HepG2 (cell line): Measurements from ENCODE around the gene PRCD. TPM values are rescaled to one million over a fixed set of nuclear protein-coding genes. Genes with fewer than 3 reads are reported as not detected.

Source experiments
- HOXA9 ChIP-seq: sonication (generic); formaldehyde crosslinking; IDR thresholded peaks from 2 replicates; pipeline ENCODE4 v1.8.1; 2022; ENCODE audit warnings: missing genetic modification reagents, mild to moderate bottlenecking, moderate library complexity, borderline replicate concordance
- MED1 ChIP-seq: sonication (generic); formaldehyde crosslinking; IDR thresholded peaks from 2 replicates; pipeline ENCODE4 v1.4.0; 2020; ENCODE audit warnings: missing genetic modification reagents
- PAWR ChIP-seq: sonication (generic); formaldehyde crosslinking; IDR thresholded peaks from 2 replicates; pipeline ENCODE4 v1.4.0; 2020; ENCODE audit warnings: missing genetic modification reagents, mild to moderate bottlenecking, borderline replicate concordance
- PHF20 ChIP-seq: sonication (generic); formaldehyde crosslinking; IDR thresholded peaks from 2 replicates; pipeline ENCODE4 v1.5.0; 2020; ENCODE audit warnings: mild to moderate bottlenecking, missing genetic modification reagents
- RFX5 ChIP-seq: IDR thresholded peaks from 2 replicates; pipeline ENCODE4 v1.6.1; 2011; ENCODE audit warnings: low read depth, low read length, improper control_type of control experiment
- SIX1 ChIP-seq: sonication (generic); formaldehyde crosslinking; IDR thresholded peaks from 2 replicates; pipeline ENCODE4 v1.4.0; 2020; ENCODE audit warnings: missing genetic modification reagents, borderline replicate concordance
- TBL1XR1 ChIP-seq: fragments of 150-350 bp; IDR thresholded peaks from 2 replicates; pipeline ENCODE4 v1.6.1; 2014; ENCODE audit warnings: borderline replicate concordance, low read length; ENCODE audit not compliant: partially characterized antibody
- ZBTB8A ChIP-seq: sonication (generic); formaldehyde crosslinking; IDR thresholded peaks from 2 replicates; pipeline ENCODE4 v1.4.0; 2020; ENCODE audit warnings: mild to moderate bottlenecking, low read depth, missing genetic modification reagents, borderline replicate concordance
- ZNF274 ChIP-seq: sonication (generic); formaldehyde crosslinking; IDR thresholded peaks from 2 replicates; pipeline ENCODE4 v1.5.1; 2020; ENCODE audit warnings: mild to moderate bottlenecking, missing genetic modification reagents
- ZNF496 ChIP-seq: sonication (generic); formaldehyde crosslinking; IDR thresholded peaks from 2 replicates; pipeline ENCODE4 v1.8.1; 2023; ENCODE audit warnings: mild to moderate bottlenecking, moderate library complexity, missing genetic modification reagents; ENCODE audit not compliant: insufficient replicate concordance
- ZNF549 ChIP-seq: sonication (generic); formaldehyde crosslinking; IDR thresholded peaks from 2 replicates; pipeline ENCODE4 v1.5.0; 2020; ENCODE audit warnings: missing genetic modification reagents
- ZNF670 ChIP-seq: sonication (generic); formaldehyde crosslinking; IDR thresholded peaks from 2 replicates; pipeline ENCODE4 v1.8.0; 2022; ENCODE audit warnings: mild to moderate bottlenecking, missing genetic modification reagents, borderline replicate concordance
- ZNF7 ChIP-seq: IDR thresholded peaks from 2 replicates; pipeline ENCODE4 v1.6.1; 2016; ENCODE audit warnings: missing biosample characterization, missing genetic modification reagents
- ZNF737 ChIP-seq: sonication (generic); formaldehyde crosslinking; IDR thresholded peaks from 2 replicates; pipeline ENCODE4 v1.5.0; 2020; ENCODE audit warnings: missing genetic modification reagents, mild to moderate bottlenecking, borderline replicate concordance
- ZSCAN31 ChIP-seq: sonication (generic); formaldehyde crosslinking; IDR thresholded peaks from 2 replicates; pipeline ENCODE4 v1.5.0; 2020; ENCODE audit warnings: low read depth, mild to moderate bottlenecking, missing genetic modification reagents
- polyA plus RNA-seq, 8 experiments: library from polyadenylated mRNA; depleted of rRNA in 3 of 8; stranded (reverse) in 7 of 8; unstranded in 1 of 8; fragments of >200 nt; fragmentation: Illumina TruSeq in 4 of 8; extraction: Trizol in 4 of 8; gene quantifications; 2 replicates each; pipeline versions ENCODE4 v1.2.1 to v1.2.3, GENCODE V29; 2011 to 2016; ENCODE audit warnings: low read depth in 4 of 8, missing spikeins in 1 of 8, mixed read lengths in 1 of 8; ENCODE audit not compliant: insufficient read depth in 1 of 8
- total RNA-seq, 5 experiments: library from RNA; depleted of rRNA; stranded (reverse); fragments of >200 nt; fragmentation: Illumina TruSeq; extraction: Trizol; gene quantifications; 2 replicates each; pipeline ENCODE4 v1.2.3, GENCODE V29; 2016; ENCODE audit warnings: low read depth in 1 of 5
- TF ChIP-seq, protein P1 (sequence below): sonication (generic); formaldehyde crosslinking; IDR thresholded peaks from 2 replicates; pipeline ENCODE4 v1.4.0; 2020; ENCODE audit warnings: missing genetic modification reagents
- TF ChIP-seq, protein P2 (sequence below): sonication (generic); formaldehyde crosslinking; IDR thresholded peaks from 2 replicates; pipeline ENCODE4 v1.8.0; 2022; ENCODE audit warnings: missing genetic modification reagents, mild to moderate bottlenecking, inconsistent platforms, borderline replicate concordance
- TF ChIP-seq, protein P3 (sequence below): sonication (generic); formaldehyde crosslinking; IDR thresholded peaks from 2 replicates; pipeline ENCODE4 v1.4.0; 2020; ENCODE audit warnings: mild to moderate bottlenecking, missing genetic modification reagents
- TF ChIP-seq, protein P4 (sequence below): sonication (generic); formaldehyde crosslinking; IDR thresholded peaks from 2 replicates; pipeline ENCODE4 v1.4.0; 2020; ENCODE audit warnings: missing genetic modification reagents
- TF ChIP-seq, protein P5 (sequence below): sonication (generic); formaldehyde crosslinking; IDR thresholded peaks from 2 replicates; pipeline ENCODE4 v1.4.0; 2020; ENCODE audit warnings: missing genetic modification reagents, mild to moderate bottlenecking, borderline replicate concordance

Gene PRCD
- total and polyA plus RNA-seq, 2 of the 13 experiments (the other 11 are each of a cell fraction or from before 2014, with no cell fraction given) = 0.51 TPM; not detected in 1

DNA sequence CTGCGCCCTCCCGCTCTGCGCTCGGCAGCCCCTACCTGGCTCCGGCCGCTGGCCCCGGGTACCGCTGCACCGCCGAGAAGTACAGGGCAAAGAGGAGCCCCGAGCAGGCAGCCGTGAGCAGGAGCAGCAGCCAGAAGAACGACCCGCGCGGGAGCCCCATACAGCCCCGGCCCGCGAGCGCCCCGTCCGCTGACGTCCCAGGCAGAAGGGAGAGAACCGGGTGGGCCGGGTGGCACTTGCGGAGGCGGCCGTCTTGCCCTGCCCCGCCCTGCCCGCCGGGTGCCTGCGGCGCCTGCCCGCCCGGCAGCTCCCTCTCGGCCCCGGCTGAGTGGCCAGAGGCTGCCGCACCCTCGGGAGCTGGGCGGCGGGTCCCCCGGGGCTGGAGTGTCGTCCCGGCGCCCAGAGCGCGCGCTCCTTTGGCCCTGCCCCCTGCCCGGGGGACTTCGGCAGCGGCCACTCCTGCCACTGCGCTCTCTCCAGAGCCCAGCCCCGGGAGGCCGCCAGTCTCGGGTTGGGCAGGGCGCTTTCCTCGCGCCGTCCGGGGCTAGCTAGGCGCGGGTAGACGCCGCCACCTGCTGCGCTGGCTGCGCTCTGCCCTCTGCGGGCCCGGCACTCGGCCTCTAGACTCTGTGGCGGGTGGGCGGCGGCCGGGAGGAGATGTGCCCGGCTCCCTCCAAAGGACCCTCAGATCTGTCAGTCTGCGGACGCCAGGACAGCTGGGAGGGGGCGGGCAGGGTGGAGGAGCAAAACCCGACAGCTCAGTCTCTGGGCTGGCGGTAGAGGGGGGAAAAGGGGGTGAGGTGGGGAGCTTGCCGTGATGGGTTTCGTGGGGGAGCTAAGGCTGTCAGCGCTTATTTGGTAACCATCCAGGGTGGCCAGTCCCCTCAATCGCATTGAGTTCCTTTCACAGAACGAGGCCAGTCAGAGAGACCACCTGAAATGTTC, 46.1 kb downstream of the PRCD start, which contains the start of gene ST6GALNAC2 (continued):
- TF ChIP-seq, protein P1, sequence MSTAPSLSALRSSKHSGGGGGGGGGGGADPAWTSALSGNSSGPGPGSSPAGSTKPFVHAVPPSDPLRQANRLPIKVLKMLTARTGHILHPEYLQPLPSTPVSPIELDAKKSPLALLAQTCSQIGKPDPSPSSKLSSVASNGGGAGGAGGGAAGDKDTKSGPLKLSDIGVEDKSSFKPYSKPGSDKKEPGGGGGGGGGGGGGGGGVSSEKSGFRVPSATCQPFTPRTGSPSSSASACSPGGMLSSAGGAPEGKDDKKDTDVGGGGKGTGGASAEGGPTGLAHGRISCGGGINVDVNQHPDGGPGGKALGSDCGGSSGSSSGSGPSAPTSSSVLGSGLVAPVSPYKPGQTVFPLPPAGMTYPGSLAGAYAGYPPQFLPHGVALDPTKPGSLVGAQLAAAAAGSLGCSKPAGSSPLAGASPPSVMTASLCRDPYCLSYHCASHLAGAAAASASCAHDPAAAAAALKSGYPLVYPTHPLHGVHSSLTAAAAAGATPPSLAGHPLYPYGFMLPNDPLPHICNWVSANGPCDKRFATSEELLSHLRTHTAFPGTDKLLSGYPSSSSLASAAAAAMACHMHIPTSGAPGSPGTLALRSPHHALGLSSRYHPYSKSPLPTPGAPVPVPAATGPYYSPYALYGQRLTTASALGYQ = no peak
- TF ChIP-seq ZNF549 (CRISPR knock-in tag) = no peak
- no peak for TF ChIP-seq HOXA9 (CRISPR knock-in tag)
- no peak for TF ChIP-seq ZNF737
- 0 out of 2 replicates have a peak, but pooled peaks have one; percentile 54 for TF ChIP-seq ZNF274 (CRISPR knock-in tag)
- TF ChIP-seq ZNF670 (CRISPR knock-in tag) = no peak
- no peak for TF ChIP-seq PAWR (CRISPR knock-in tag)
- no peak for TF ChIP-seq ZNF496 (CRISPR knock-in tag)
- TF ChIP-seq ZSCAN31 (CRISPR knock-in tag) = no peak
- no peak for TF ChIP-seq ZNF7 (CRISPR knock-in tag)
- TF ChIP-seq MED1 (CRISPR knock-in tag) = peak; percentile 51; the same call in 1 of the 2 replicates
- TF ChIP-seq, protein P2, sequence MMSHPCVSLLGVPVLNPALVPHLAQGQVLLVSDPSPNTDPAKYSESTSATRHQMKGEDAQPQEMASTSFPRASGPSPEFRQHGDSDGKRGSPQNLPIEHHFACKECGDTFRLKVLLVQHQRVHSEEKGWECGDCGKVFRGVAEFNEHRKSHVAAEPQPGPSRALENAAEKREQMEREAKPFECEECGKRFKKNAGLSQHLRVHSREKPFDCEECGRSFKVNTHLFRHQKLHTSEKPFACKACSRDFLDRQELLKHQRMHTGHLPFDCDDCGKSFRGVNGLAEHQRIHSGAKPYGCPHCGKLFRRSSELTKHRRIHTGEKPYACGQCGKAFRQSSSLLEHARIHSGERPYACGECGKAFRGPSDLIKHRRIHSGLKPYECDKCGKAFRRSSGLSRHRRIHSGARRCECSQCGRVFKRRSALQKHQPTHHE = peak; percentile 35; the same call in 1 of the 2 replicates
- no peak for TF ChIP-seq PHF20 (CRISPR knock-in tag)
- no peak for TF ChIP-seq RFX5
- TF ChIP-seq TBL1XR1 = no peak
- no peak for TF ChIP-seq ZBTB8A
- TF ChIP-seq, protein P3, sequence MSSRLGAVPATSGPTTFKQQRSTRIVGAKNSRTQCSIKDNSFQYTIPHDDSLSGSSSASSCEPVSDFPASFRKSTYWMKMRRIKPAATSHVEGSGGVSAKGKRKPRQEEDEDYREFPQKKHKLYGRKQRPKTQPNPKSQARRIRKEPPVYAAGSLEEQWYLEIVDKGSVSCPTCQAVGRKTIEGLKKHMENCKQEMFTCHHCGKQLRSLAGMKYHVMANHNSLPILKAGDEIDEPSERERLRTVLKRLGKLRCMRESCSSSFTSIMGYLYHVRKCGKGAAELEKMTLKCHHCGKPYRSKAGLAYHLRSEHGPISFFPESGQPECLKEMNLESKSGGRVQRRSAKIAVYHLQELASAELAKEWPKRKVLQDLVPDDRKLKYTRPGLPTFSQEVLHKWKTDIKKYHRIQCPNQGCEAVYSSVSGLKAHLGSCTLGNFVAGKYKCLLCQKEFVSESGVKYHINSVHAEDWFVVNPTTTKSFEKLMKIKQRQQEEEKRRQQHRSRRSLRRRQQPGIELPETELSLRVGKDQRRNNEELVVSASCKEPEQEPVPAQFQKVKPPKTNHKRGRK (CRISPR knock-in tag) = no peak
- TF ChIP-seq, protein P4, sequence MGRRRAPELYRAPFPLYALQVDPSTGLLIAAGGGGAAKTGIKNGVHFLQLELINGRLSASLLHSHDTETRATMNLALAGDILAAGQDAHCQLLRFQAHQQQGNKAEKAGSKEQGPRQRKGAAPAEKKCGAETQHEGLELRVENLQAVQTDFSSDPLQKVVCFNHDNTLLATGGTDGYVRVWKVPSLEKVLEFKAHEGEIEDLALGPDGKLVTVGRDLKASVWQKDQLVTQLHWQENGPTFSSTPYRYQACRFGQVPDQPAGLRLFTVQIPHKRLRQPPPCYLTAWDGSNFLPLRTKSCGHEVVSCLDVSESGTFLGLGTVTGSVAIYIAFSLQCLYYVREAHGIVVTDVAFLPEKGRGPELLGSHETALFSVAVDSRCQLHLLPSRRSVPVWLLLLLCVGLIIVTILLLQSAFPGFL (CRISPR knock-in tag) = no peak
- TF ChIP-seq, protein P5, sequence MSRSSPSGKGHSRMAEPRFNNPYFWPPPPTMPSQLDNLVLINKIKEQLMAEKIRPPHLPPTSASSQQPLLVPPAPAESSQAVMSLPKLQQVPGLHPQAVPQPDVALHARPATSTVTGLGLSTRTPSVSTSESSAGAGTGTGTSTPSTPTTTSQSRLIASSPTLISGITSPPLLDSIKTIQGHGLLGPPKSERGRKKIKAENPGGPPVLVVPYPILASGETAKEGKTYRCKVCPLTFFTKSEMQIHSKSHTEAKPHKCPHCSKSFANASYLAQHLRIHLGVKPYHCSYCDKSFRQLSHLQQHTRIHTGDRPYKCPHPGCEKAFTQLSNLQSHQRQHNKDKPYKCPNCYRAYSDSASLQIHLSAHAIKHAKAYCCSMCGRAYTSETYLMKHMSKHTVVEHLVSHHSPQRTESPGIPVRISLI (CRISPR knock-in tag) = no peak
- no peak for TF ChIP-seq SIX1 (CRISPR knock-in tag)
